ENCODE measurements around the gene E2F4. TPM values are rescaled to one million over a fixed set of nuclear protein-coding genes. Genes with fewer than 3 reads are reported as not detected.

The E2F4 gene
- total and polyA plus RNA-seq, 9 of the 15 experiments (the other 6 are each of a cell fraction or from before 2014, with no cell fraction given): 9.7 to 139 (median 106) TPM

GRCh38 chr16:67154578-67155294 lies 37.2 kb upstream of the E2F4 start:
- H3K4me1 ChIP-seq (replicated peaks in 1 of 2; ENCODE audit: control insufficient read depth in 2 of 2, insufficient read depth in 2 of 2, low read length in 2 of 2): peaks cover 16 to 53% of the 10 kb centered on the region in 2 experiments
- ATAC-seq (no peak), FAIRE-seq (no peak), DNase-seq (ENCODE audit: extremely low read depth in 1 of 4, low spot score in 3 of 4) (no peak)
- CTCF ChIA-PET (ENCODE audit: low intra/inter-chr PET ratio): interaction anchor here (0.6 to 3.2 kb wide), 9 partner anchors 15 to 218 kb away, joined by 3 to 29 read pairs (median 3); no protein-coding TSS in a partner anchor
- peak overlapping the region; percentile 65; the same call in 1 of the 2 replicates for H3K4me2 ChIP-seq (ENCODE audit: insufficient read depth, low read length)
- no peak overlapping the region for H3K4me3 ChIP-seq
- peaks cover 11% of the 10 kb centered on the region for H3K79me2 ChIP-seq (ENCODE audit: control insufficient read depth, insufficient read depth, low read length)
- BruUV-seq (replicated peaks): no TSS peak
- H3K27me3 ChIP-seq (ENCODE audit: control insufficient read depth in 2 of 2, insufficient read depth in 2 of 2, low read length in 2 of 2): no peaks in the 10 kb centered on the region
- H3K9me1 ChIP-seq (ENCODE audit: control insufficient read depth, insufficient read depth, low read length): no peaks in the 10 kb centered on the region
- H3K9ac ChIP-seq (ENCODE audit: insufficient read depth in 1 of 2, low read depth in 2 of 2, low read length in 2 of 2): peak overlapping the region in 1 of 2 experiments; percentile 78; a peak in 2 of 4 replicates
- TF ChIP-seq ZBTB33 (CRISPR knock-in tag; IDR thresholded peaks at IDR 0.05) (peak; percentile 78), RBM22 (IDR thresholded peaks at IDR 0.05; ENCODE audit: low read depth, low read length, poor library complexity, severe bottlenecking) (peak; percentile 2), PCBP1 (IDR thresholded peaks at IDR 0.05; ENCODE audit: low read depth, low read length, poor library complexity, severe bottlenecking) (peak; percentile 37), KLF6 (CRISPR knock-in tag; IDR thresholded peaks at IDR 0.05; ENCODE audit: borderline replicate concordance) (no peak), POLR2G (IDR thresholded peaks at IDR 0.05; ENCODE audit: low read depth, low read length) (peak; percentile 29; the same call in 1 of the 2 replicates), DACH1 (IDR thresholded peaks at IDR 0.05; ENCODE audit: partially characterized antibody) (no peak), THRA (IDR thresholded peaks at IDR 0.05) (no peak)
- intact Hi-C loops (cut with micrococcal nuclease) (loop anchor here (1.0 to 5.0 kb wide), 2 partner anchors 136 to 177 kb away; no protein-coding TSS in a partner anchor), in situ Hi-C loops (cut with MboI) (loop anchor here (5.0 to 25.0 kb wide), 2 partner anchors 137 to 192 kb away; partner anchors contain the start of gene CES3)
- POLR2A ChIA-PET: interaction anchor here (0.6 to 1.3 kb wide), 7 partner anchors 20 to 371 kb away, joined by 3 read pairs; no protein-coding TSS in a partner anchor
- H3K9me3 ChIP-seq (replicated peaks; ENCODE audit: control insufficient read depth, insufficient read depth, low read depth, low read length): no peaks in the 10 kb centered on the region
- 57% methylated on average over 21 of the region's 61 CpGs for WGBS (ENCODE audit: insufficient coverage, low coverage, missing lambda C conversion rate)
- H3K27ac ChIP-seq (ENCODE audit: extremely low read depth, low read depth, low read length): no peak overlapping the region
- no peak overlapping the region for H2AFZ ChIP-seq (ENCODE audit: low read depth, low read length)
- H3K36me3 ChIP-seq (ENCODE audit: control insufficient read depth, insufficient read depth, low read length): no peaks in the 10 kb centered on the region; the same call in 2 of the 3 replicates
- peaks cover 16% of the 10 kb centered on the region for H4K20me1 ChIP-seq (replicated peaks; ENCODE audit: control insufficient read depth, insufficient read depth, low read length)
